Right renal pelvis (tissue), 4 donors: ENCODE results near the gene TTLL5. TPM values are rescaled to one million over a fixed set of nuclear protein-coding genes. Genes with fewer than 3 reads are reported as not detected.

Experiments used
- DNase-seq, 4 donors: peaks; one replicate each; pipeline ENCODE4 v3.0.0-alpha.2; 2013; ENCODE audit warnings: low read depth in 4 of 4, low spot score in 3 of 4, missing footprints in 1 of 4
- polyA plus RNA-seq, 4 donors: library from polyadenylated mRNA; unstranded; fragments of 120-200 nt; gene quantifications; one replicate each; pipeline ENCODE4 v1.2.1, GENCODE V29; 2013; ENCODE audit not compliant: insufficient read length in 4 of 4

TTLL5 gene
- polyA plus RNA-seq, 4 donors = 29.1 to 31.3 (median 30.0) TPM

DNA sequence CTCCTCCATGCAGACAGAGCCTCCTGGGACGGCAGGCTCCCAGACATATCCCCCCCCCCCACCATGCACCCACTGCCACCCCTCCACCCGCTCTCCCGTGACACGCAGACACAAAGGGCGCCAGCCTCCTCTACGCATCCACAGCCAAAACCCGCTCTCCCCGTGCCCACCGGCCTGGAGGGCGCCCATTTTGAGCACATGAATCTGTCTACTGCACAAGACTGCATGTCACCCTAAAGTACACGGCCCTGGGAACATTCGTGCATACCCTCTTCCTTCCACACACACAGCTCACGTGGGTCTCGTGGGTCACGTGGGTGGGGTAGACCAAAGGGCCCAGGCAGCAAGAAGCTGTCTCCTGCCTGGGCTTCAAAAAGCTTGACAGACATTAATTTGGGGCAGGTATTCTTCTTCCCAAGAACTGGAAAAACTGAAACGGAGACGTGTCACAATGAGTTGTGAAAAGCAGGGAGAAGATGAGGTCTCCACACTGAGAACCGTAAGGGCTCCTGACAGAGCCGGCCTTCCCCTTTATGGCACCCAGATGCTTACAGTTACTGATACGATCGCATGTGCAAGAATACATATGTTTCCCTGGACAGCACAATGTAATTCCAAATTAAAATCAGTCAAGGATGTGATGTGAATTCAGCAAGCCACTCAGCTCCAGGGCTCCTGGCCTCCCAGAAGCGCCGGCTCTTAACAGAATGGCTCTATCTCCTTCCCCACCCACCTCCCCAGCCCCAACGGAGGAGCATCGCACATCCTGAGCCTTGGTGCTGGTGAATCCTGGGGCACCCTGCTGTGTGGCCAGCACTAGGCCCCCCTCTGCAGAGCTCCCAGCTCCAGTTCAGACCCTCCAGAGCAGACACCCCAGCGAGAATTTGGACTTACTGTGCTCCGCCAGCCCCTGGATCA lies 318.9 kb downstream of the TTLL5 start:
- no peak for DNase-seq

DNA sequence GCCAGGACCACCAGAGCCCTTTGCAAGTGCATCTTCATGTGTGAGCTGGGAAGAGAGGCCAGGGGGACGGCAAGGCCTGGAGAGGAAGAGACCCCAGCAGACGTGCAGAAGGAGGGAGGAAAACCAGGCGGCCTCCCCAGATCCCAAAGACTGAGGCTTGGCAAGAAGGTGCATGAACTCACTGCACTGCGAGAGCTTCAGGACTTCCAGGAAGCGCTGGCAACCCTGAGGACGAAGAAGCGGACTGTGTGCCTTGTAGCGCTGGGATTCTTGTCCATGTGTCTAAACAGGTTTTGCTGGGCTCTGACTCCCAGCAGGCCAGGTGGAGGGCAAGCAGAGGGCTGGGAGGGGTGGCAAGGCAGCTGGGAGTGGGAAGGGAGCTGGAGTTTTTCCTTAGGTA lies 319.8 kb downstream of the TTLL5 start:
- no peak for DNase-seq

DNA sequence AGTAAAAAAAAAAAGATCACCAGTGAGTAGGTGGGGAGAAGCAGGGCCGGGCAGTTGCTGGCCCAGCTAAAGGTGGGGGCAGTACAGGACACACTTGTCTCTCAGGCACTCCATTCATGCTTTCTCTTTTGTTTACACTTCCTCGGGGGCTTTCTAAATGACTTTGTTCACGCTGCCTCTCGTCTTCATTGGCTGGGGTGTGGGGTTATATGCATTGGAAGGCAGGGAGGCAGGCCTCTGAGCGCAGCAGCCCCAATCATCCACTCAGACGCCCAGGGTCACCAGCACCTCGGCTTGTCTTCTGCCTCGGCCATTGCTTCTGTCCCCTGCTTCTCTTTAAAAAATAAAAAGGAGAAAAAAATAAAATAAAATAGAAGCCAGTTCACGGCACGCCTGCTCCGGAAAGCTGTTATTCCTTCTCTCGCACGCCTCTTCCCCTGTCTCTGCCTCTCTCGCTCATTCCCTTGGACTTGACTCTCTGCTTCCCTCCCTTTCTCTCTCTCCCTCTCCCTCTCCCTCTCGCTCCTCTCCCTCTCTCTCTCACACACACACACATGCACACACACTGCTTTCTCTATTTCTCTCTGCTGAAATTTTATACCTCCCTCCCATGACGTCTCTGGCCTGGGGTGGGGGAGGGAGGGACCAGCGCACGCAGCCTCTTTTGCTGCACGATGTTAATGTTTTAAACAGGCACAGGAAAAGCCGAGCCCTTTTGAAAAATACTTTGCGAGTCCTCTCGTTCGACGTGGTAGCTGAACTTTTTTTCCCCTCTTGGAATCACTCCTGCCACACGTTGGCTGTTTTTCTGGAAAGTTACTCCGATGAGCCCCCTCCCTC lies 320.6 kb downstream of the TTLL5 start, which contains the start of gene TGFB3:
TSS of gene TGFB3 (minus strand) at position 570 of the 840 bp plus-strand sequence. CDS start 1,102 bp downstream, outside the sequence.
- peak; percentile 80 to 86 (median 82) for DNase-seq

DNA sequence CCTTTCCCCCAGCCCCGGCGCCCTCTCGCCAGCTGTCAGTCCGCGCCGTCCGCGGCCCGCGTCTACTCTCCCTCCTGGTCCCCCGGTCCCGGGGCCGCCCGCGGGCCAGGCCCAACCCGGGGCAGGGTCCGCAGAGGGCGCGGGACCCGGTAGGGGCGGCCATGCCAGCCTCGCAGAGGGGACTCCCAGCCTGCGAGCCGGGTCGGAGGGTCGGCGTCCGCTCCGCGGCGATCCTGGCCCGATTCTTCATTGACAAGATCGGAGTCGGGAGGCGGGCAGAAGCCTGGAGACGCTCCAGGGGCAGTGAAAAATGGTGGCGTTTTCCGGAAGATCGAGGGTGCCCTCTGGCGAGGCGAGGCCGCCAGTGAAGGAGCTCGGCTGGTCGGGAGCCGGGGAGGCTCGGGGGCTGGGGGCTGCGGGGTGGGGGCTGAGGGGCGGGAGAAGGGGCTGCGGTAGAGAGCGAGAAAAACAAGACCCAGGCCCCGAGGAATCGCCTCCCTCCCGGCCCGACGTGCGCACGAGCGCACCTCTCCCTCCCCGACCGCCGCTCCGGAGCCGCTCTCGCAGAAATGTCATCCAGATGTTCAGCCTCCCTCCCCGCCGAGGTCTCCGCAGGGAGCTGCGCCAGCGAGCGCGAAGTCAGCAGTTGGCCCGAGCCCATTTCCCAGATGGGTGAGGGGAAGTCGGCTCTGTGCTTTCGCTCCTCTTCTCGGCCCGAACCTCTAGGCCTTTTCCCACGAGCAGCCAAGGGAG lies 321.4 kb downstream of the TTLL5 start:
- DNase-seq = peak; percentile 67 to 76 (median 71)

DNA sequence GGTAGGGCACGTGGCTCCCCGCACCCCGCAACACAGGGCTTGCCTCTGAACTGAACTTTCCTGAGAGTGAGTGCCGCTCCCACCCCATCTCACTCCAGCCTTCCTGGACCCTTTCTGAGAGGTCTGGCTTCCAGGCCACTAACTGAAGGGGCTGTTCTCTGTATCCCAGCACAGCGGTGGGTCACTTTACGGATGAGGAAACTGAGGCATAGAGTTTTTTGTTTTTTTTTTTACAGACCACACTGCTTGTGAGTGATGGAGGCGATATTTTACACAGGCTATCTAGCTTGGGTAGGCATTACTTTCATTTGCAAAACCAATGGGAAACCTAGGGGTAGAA lies 321.9 kb downstream of the TTLL5 start:
- no peak for DNase-seq

DNA sequence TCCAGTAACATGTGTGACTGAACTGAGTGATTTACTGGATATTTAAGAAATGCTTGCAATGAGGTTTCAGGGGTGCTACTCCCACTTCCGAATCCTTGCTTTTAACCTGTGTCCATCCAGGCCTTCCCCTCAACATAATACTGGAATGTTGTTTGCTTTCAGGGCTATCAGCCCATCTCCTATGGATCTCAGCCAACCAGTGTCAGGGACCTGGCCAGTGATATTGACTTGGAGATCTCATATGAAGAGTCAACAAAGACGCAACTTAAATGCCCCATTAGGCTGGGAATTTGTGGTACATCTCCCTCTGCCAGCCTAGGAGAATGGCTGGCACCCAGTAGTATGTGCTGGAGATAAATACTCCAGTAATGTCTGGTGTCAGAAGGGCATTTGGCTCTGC lies 323.6 kb downstream of the TTLL5 start:
- DNase-seq = no peak

DNA sequence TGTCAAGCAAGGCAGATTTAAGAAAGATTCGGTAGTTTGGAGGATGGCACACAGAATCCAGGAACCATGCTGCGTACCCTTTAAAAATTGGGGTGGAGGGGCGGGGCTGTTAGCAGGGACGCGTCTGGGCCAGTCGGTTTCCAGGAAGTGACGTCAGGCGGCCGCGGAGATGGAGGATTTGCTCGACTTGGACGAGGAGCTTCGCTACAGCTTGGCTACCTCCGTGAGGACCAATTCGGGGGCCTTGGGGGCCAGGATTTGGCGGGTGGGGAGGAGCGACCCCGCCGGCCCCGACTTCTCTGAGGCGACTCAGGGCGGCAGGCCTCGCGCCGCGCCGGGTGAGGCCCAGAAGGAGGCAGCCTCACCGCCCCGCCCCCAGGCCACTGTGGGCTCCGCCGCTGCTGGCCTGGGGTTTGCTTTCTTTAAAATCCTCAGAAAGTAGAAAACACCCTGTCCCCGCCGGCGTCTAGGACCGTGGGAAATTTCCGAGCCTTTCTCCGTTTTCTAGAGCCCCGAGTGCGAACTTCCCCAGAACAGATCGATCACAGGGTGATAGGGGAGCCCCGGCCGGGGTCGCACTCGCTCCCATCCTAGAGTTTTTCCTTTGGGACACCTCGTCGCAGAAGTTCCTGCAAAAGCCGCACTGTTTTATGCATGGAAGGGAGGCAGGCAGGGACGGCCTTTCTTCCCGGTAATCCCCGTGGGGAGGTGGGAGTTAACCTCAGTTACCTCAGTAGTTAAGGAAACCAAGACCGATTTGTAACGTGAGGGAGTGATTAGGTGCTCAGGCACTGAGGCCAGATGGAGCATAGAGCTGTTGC lies 324.8 kb downstream of the TTLL5 start, which contains the start of gene IFT43:
TSS of gene IFT43 (plus strand) at position 146 of the 821 bp plus-strand sequence. CDS start at position 170, 24 bp downstream.
- DNase-seq = peak; percentile 80 to 90 (median 82)

DNA sequence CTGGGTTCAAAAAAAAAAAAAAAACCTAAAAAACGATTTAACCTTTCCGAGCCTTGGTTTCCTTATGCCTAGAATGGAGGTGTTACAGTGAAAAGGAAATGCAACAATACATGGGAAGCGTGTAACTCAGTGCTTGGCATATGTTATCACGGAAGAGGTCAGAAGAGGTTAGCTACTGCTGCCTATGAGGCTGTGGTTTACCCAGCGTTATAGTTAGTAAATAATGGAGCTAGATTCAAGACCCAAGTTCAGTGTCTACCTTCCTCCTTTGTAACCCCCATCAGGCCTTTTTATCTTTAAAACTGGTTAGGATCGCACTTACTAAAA lies 325.4 kb downstream of the TTLL5 start:
- DNase-seq = no peak

DNA sequence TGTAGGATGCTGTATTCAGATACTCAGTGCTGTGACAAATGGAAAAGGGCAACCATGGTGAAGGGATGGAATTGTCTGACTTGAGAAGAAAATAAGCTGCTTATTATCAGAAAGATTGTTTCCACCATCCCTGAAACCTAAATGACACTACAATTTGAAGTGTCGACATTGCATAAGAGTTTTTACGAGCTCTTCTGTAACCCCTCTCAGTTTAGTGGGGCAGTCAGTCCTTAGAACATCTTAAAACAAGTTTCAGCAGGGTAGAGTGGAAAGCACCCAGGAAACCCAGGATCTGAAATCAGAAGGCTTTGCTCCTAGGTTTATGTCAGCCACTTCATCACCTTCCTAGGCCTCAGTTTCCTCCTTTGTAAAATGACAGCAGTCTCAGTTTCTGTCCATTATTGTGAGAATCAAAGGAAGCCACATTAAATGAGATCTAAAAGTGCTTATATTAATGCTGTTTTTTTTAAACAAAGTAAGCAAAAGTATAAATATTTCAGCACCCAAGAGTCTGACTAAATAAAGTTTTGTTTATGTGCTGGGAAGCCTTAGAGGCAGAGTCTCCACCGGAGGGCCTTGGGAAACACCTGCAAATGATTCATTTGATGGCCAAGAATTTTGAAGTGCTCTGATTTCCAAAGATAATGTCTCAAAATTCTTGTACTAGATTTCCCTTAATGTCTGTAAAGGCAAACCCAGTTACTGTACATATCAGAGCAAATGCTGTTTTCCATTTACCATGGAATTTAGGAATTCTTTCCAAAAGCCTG lies 326.3 kb downstream of the TTLL5 start:
- no peak for DNase-seq

DNA sequence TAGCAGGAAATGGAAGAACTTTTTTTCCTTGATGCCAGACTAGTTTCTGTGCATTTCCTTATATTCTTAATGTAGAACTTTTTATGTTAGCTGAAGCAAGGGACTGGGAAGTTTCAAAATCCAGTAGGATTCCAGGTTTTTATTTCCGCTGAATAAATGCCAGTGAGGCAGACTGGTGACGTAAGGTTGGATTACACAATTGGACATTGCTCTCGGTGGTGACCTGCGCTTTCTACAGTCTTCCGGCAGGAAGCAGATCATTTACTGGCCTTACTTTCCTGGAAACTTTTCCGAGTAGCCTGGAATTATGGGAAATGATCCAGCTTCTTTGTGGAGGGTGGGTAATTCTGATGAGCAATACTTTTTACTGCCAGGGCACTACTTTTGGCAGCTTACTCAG lies 328.1 kb downstream of the TTLL5 start:
- no peak for DNase-seq

DNA sequence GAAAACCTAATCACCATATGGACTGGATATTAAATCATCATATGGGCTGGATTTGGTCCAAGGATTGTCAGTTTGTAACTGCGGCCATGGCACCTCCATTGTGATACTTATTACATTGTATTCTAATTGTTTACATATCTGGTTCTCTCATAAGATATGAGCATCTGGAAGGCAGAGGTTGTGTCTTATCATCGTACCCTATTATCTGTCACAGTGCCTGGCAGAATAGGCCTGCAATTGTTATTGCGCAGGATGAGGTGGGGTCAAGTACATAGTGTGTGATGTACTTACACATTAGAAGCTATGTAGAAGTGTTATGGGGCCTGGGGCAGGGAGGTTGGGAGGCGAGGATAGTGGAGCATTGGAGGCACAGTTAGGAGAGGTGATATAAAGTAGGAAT lies 329.3 kb downstream of the TTLL5 start:
- no peak for DNase-seq

DNA sequence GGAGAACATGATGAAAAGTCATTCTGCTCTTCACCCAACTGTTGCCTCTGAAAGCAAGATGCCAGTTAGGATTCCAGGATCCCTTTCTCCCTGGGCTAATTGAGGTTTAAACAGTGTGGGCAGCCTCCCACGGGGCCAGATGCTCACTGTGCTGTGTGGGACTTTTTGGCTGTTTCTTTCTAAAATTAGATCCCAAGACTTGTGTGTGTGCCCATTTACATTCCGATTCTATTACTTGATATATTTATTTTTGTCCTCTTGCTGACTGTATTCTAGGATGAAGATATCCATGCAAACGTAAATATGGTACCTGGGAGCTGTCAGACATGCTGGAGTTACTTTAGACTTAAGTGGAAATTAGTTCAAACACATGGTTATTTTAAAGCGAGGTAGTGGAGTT lies 330.7 kb downstream of the TTLL5 start:
- no peak for DNase-seq

DNA sequence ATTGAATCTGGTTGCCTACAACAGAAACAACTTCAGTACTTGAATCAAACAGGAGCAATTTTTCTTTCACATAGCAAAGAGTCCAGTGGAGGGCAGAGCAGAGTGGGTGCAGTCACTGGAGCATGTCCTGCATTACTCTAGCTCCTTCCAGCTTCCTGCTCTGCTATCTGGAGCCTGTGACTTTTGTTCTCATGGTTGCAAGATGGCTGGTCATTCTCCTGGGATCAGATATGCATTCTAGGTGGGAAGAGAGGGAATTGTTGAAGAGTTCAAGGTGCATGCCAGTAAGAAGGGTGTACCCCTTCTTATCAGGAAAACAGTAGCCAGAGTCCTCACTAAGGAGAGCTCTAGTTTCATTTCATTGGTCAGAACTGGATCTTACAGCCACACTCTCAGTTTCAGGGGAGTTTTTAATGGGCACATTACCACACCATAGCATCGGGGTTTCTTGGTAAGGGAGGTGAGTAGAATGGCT lies 332.6 kb downstream of the TTLL5 start:
- DNase-seq = no peak

DNA sequence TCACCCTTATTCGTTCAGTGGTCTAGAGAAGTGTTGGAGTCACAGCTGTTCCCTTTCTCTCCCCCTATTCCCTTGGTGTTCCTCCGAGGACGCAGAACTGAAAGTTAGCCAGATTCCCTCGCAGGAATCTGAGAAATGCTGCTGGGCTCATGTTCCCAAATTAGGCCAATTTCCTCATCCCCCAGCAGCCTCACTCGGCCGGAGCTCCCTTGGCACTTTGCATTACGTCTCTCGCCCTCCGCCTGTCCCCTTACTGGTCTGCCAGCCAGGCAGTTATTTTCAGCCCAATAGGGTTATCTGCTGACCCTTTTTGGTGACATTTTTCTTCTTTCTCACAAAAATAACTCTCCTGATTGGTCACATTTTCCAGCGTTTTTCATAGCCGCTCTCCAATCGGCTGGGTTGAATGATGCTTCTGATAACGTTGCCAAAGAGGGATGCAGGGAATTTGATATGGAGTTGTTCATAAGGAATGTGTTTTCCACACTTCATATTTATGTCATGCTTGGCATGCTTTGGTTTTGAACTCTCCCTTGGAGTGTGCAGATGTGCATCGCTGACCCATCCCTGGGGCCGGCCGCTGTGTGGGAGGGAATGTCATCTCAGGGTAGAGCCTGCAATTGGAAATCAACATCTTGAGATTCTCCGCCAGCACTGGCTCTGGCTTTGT lies 334.5 kb downstream of the TTLL5 start:
- no peak for DNase-seq

DNA sequence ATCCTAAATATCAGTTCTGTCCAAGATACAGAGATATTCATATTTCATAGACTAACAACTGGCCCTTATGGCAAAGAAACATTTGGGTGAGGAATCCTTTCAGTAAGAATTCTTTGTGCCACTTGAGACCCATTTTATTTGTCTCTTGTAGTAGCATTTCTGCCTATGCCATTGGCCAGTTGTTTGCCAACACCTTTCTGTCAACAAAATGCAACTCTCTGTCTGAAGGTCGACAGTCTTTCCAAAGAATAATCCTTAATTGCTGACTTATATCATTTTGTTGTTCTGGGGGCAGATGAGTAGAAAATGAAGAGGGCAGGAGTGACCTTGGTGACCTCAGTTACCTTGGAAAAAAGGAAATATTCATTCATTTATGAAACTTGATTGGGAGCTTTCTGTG lies 335.4 kb downstream of the TTLL5 start:
- no peak for DNase-seq

DNA sequence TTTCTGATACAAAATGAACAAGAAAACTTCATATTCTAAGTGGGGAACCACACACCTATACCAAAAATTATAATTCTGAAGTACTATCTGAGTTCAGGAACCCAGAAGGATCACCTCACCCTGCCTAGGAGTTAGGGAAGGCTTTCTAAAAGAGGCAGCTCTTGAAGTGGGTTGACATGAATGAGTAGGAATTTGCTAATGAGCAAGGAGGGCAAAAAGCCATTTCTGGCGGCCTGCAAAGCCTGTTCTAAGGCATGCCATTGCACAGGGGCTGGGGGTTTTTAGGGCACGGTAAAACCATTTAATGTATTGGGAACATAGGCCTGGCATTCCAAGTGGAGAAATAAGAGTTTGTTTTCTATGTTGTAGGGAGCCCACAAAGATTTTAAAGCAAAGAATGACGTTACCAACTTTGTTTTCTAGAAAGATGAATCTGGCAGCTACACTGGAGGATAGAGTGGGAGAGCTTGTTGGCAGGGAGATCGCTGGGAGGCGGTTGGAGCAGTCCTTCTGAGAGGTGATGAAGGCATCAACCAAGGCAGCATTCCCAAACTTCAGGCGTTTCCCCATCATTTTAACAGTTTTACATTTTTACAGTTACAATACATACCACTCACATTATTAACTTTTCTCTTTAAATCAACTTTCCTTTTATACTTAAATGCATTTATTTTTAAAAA lies 338.6 kb downstream of the TTLL5 start:
- DNase-seq = no peak

DNA sequence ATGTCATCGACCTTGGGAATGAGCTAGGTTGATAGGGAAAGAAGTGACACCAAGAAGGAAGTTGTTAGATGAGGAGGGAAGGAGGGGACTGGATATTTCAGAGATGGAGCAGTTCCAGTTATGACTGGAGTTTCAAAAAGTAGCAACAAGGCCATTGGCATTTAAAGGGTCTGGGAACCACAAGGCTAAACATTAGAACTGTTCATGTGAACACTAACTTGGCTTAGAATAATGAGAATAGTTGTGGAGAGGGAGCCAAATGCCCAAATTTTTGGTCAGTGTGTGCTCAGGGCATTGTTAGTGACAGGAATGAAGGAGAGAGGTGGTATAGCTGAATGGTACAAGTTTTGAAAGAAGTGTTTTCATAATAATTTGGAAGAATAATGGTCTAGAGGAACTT lies 341.3 kb downstream of the TTLL5 start:
- no peak for DNase-seq
